GM18868 (cell line): Measurements from ENCODE around the gene NOD2.

Source experiments
- ATAC-seq: cut with Tn5 transposase; IDR thresholded peaks from one replicate; pipeline ENCODE4 v1.9.1; 2021; ENCODE audit warnings: mild to moderate bottlenecking, moderate library complexity; ENCODE audit not compliant: unreplicated experiment

The NOD2 gene

GRCh38 chr16:50741225-50741780 is 47.9 kb downstream of the NOD2 start:
- ATAC-seq: peak; percentile 7

- peak; percentile 88 for ATAC-seq
Observed at GRCh38 chr16:50741781-50742575, 48.6 kb downstream of the NOD2 start, which contains the start of gene CYLD. Gene CYLD (plus strand): TSS chr16:50742086. CDS start chr16:50749699, 7,613 bp downstream.

- ATAC-seq: no peak
Observed at GRCh38 chr16:50742576-50743200, 49.3 kb downstream of the NOD2 start.

- no peak for ATAC-seq
Observed at GRCh38 chr16:50743581-50744225, 50.3 kb downstream of the NOD2 start.

GRCh38 chr16:50744881-50745280 is 51.5 kb downstream of the NOD2 start:
- no peak for ATAC-seq

- no peak for ATAC-seq
Observed at GRCh38 chr16:50745940-50746339, 52.5 kb downstream of the NOD2 start.

- ATAC-seq: peak; percentile 70
Observed at GRCh38 chr16:50747207-50747956, 54.0 kb downstream of the NOD2 start.

GRCh38 chr16:50751528-50751927 is 58.1 kb downstream of the NOD2 start:
- ATAC-seq: no peak

GRCh38 chr16:50752471-50753235 is 59.2 kb downstream of the NOD2 start:
- no peak for ATAC-seq

- no peak for ATAC-seq
Observed at GRCh38 chr16:50756473-50756872, 63.1 kb downstream of the NOD2 start.

- ATAC-seq: no peak
Observed at GRCh38 chr16:50761267-50761666, 67.9 kb downstream of the NOD2 start.

- no peak for ATAC-seq
Observed at GRCh38 chr16:50762241-50762640, 68.8 kb downstream of the NOD2 start.

- ATAC-seq: no peak
Observed at GRCh38 chr16:50763211-50763610, 69.8 kb downstream of the NOD2 start.

- no peak for ATAC-seq
Observed at GRCh38 chr16:50765260-50765659, 71.9 kb downstream of the NOD2 start.

- ATAC-seq: no peak
Observed at GRCh38 chr16:50765861-50766260, 72.5 kb downstream of the NOD2 start.

GRCh38 chr16:50767197-50767596 is 73.8 kb downstream of the NOD2 start:
- no peak for ATAC-seq

GRCh38 chr16:50771366-50771765 is 78.0 kb downstream of the NOD2 start:
- ATAC-seq: no peak

GRCh38 chr16:50774405-50774804 is 81.0 kb downstream of the NOD2 start:
- ATAC-seq: no peak

- ATAC-seq: no peak
Observed at GRCh38 chr16:50774960-50775359, 81.6 kb downstream of the NOD2 start.

- no peak for ATAC-seq
Observed at GRCh38 chr16:50776037-50776436, 82.6 kb downstream of the NOD2 start.
